ENCODE data around the gene FAM210A. TPM values are rescaled to one million over a fixed set of nuclear protein-coding genes. Genes with fewer than 3 reads are reported as not detected.

Gene FAM210A
- total and polyA plus RNA-seq, 9 of the 15 experiments (the other 6 are each of a cell fraction or from before 2014, with no cell fraction given), result 8.3 to 41.7 (median 19.1) TPM

DNA sequence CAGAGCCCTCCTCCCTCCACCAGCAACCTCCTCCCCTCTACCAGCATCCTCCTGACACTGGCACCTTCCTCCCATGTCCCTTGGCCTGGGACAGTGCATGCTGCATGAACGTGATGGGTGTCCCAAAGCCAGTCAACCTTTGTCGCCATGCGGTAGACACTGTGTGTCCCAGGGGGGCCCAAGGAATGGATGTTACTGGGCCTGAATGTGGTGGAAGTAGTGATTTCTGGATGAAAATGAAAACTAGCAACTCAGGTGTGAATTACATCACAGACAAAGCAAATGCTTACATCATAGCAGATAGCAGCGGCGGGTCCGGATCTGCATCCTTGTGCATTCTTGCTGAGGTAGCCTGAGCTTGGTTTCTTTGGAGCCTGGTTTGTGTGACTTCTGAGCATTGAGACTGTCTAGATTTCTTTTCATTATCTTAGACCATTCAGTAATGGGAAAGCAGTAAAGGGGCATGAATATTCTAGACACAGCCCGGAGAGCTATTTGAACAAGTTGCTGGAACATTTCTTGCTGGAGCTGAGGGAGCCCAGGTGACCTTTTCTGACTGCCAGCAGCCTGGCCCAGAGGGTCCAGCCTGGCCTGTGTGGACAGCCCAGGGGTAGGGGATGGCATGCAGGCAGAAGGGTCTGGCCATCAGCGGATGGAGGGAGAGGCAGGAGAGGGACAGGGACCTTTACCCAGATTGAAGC is 100.4 kb downstream of the FAM210A start:
- 4% methylated on average over 8 of the region's 8 CpGs for WGBS (ENCODE audit: insufficient coverage, low coverage, missing lambda C conversion rate)
- no peaks in the 10 kb centered on the region; the same call in none of the 2 replicates for H4K20me1 ChIP-seq (replicated peaks; ENCODE audit: control insufficient read depth, insufficient read depth, low read length)
- H3K36me3 ChIP-seq (ENCODE audit: control insufficient read depth, insufficient read depth, low read length), result no peaks in the 10 kb centered on the region
- CTCF ChIA-PET (ENCODE audit: low intra/inter-chr PET ratio), result no interaction called here
- no TSS peak for BruUV-seq (replicated peaks)
- no peaks in the 10 kb centered on the region for H3K79me2 ChIP-seq (ENCODE audit: control insufficient read depth, insufficient read depth, low read length)
- peaks cover 34 to 69% of the 10 kb centered on the region in 2 experiments; a peak in 4 of 5 replicates for H3K27me3 ChIP-seq (ENCODE audit: control insufficient read depth in 2 of 2, insufficient read depth in 2 of 2, low read length in 2 of 2)
- DNase-seq (ENCODE audit: extremely low read depth in 1 of 4, low spot score in 3 of 4), result no peak
- TF ChIP-seq BCL6 (CRISPR knock-in tag; IDR thresholded peaks at IDR 0.05) (no peak), RBM14 (IDR thresholded peaks at IDR 0.05; ENCODE audit: borderline replicate concordance, insufficient read depth, low read depth, low read length) (no peak), ZNF41 (CRISPR knock-in tag; conservative IDR thresholded peaks at IDR 0.05) (no peak)
- H3K9me1 ChIP-seq (ENCODE audit: control insufficient read depth, insufficient read depth, low read length), result no peaks in the 10 kb centered on the region
- ATAC-seq, result no peak
- H3K4me3 ChIP-seq, result no peak overlapping the region
- in situ Hi-C loops (cut with MboI) (no loop called here), intact Hi-C loops (cut with micrococcal nuclease) (no loop called here)
- POLR2A ChIA-PET, result no interaction called here
- H3K9me3 ChIP-seq (replicated peaks; ENCODE audit: control insufficient read depth, insufficient read depth, low read depth, low read length), result no peaks in the 10 kb centered on the region
- no peak overlapping the region for H3K9ac ChIP-seq (ENCODE audit: insufficient read depth in 1 of 2, low read depth in 2 of 2, low read length in 2 of 2)
- no peak for FAIRE-seq
- H3K4me2 ChIP-seq (ENCODE audit: insufficient read depth, low read length), result no peak overlapping the region
- H3K27ac ChIP-seq (ENCODE audit: extremely low read depth, low read depth, low read length), result no peak overlapping the region
- H2AFZ ChIP-seq (ENCODE audit: low read depth, low read length), result no peak overlapping the region
- H3K4me1 ChIP-seq (replicated peaks in 1 of 2; ENCODE audit: control insufficient read depth in 2 of 2, insufficient read depth in 2 of 2, low read length in 2 of 2), result no peaks in the 10 kb centered on the region; a peak in 1 of 5 replicates

GRCh38 chr18:13625355-13625754 is 101.0 kb downstream of the FAM210A start:
- intact Hi-C loops (cut with micrococcal nuclease), result no loop called here
- Histone ChIP-seq H3K4me2 (ENCODE audit: insufficient read depth, low read length) (no peak overlapping the region), H3K36me3 (ENCODE audit: control insufficient read depth, insufficient read depth, low read length) (no peaks in the 10 kb centered on the region), H3K9me1 (ENCODE audit: control insufficient read depth, insufficient read depth, low read length) (no peaks in the 10 kb centered on the region), H3K9me3 (replicated peaks; ENCODE audit: control insufficient read depth, insufficient read depth, low read depth, low read length) (no peaks in the 10 kb centered on the region), H3K27me3 (ENCODE audit: control insufficient read depth in 2 of 2, insufficient read depth in 2 of 2, low read length in 2 of 2) (peaks cover 40 to 75% of the 10 kb centered on the region in 2 experiments; a peak in 4 of 5 replicates), H2AFZ (ENCODE audit: low read depth, low read length) (no peak overlapping the region), H3K79me2 (ENCODE audit: control insufficient read depth, insufficient read depth, low read length) (no peaks in the 10 kb centered on the region), H4K20me1 (replicated peaks; ENCODE audit: control insufficient read depth, insufficient read depth, low read length) (no peaks in the 10 kb centered on the region; the same call in none of the 2 replicates), H3K4me1 (replicated peaks in 1 of 2; ENCODE audit: control insufficient read depth in 2 of 2, insufficient read depth in 2 of 2, low read length in 2 of 2) (no peaks in the 10 kb centered on the region; a peak in 1 of 5 replicates), H3K4me3 (no peak overlapping the region), H3K9ac (ENCODE audit: insufficient read depth in 1 of 2, low read depth in 2 of 2, low read length in 2 of 2) (no peak overlapping the region), H3K27ac (ENCODE audit: extremely low read depth, low read depth, low read length) (no peak overlapping the region)
- BruUV-seq (replicated peaks), result no TSS peak
- WGBS (ENCODE audit: insufficient coverage, low coverage, missing lambda C conversion rate), result 0% methylated on average over 6 of the region's 10 CpGs
- FAIRE-seq (no peak), DNase-seq (ENCODE audit: extremely low read depth in 1 of 4, low spot score in 3 of 4) (no peak), ATAC-seq (no peak)
- in situ Hi-C loops (cut with MboI), result no loop called here
- POLR2A ChIA-PET, result no interaction called here
- CTCF ChIA-PET (ENCODE audit: low intra/inter-chr PET ratio), result no interaction called here
- no peak for TF ChIP-seq ZFPM2 (CRISPR knock-in tag; IDR thresholded peaks at IDR 0.05)
- no peak for TF ChIP-seq MAX (CRISPR knock-in tag; IDR thresholded peaks at IDR 0.05)
- TF ChIP-seq SMC3 (conservative IDR thresholded peaks at IDR 0.05; ENCODE audit: insufficient read depth, low read depth, low read length), result no peak
- no peak for TF ChIP-seq PYGO2 (tag; IDR thresholded peaks at IDR 0.05)
- TF ChIP-seq SPI1 (IDR thresholded peaks at IDR 0.05; ENCODE audit: borderline replicate concordance, low read depth, low read length), result no peak
- no peak for TF ChIP-seq PRMT5 (CRISPR knock-in tag; IDR thresholded peaks at IDR 0.05)
- no peak for TF ChIP-seq ZNF561 (CRISPR knock-in tag; conservative IDR thresholded peaks at IDR 0.05)
- TF ChIP-seq BACH1 (tag; IDR thresholded peaks at IDR 0.05), result no peak
- no peak for TF ChIP-seq TCF7L2 (IDR thresholded peaks at IDR 0.05; ENCODE audit: low read depth, low read length)
- TF ChIP-seq ATF4 (CRISPR knock-in tag; IDR thresholded peaks at IDR 0.05), result no peak
- TF ChIP-seq, protein P1, sequence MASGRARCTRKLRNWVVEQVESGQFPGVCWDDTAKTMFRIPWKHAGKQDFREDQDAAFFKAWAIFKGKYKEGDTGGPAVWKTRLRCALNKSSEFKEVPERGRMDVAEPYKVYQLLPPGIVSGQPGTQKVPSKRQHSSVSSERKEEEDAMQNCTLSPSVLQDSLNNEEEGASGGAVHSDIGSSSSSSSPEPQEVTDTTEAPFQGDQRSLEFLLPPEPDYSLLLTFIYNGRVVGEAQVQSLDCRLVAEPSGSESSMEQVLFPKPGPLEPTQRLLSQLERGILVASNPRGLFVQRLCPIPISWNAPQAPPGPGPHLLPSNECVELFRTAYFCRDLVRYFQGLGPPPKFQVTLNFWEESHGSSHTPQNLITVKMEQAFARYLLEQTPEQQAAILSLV (tag; IDR thresholded peaks at IDR 0.05), result no peak
- TF ChIP-seq SP2 (IDR thresholded peaks at IDR 0.05; ENCODE audit: extremely low read depth, low read depth, low read length, poor library complexity, severe bottlenecking), result no peak

All from K562 (cell line).